MM.1S (cell line): ENCODE data around the gene ANKMY1.

Source experiments
- DNase-seq: peaks from one replicate; pipeline ENCODE4 v3.0.0-alpha.2; 2015
- H2AFZ ChIP-seq: fragments of 300-600 bp; sonication (generic); 2 replicates; pipeline ENCODE4 v1.6.0; 2016; ENCODE audit warnings: antibody characterized with exemption, low read length
- H3F3A ChIP-seq: fragments of 300-600 bp; sonication (generic); 2 replicates; pipeline ENCODE4 v1.6.1; 2016; ENCODE audit warnings: mild to moderate bottlenecking, antibody characterized with exemption, low read length, moderate library complexity, mixed read lengths; ENCODE audit not compliant: insufficient read depth
- H3K27ac ChIP-seq: fragments of 300-600 bp; sonication (generic); 2 replicates; pipeline ENCODE4 v1.5.1; 2016; ENCODE audit warnings: mild to moderate bottlenecking, low read length
- H3K27me3 ChIP-seq: fragments of 300-600 bp; sonication (generic); replicated peaks from 2 replicates; pipeline ENCODE4 v1.6.0; 2016; ENCODE audit warnings: low read length; ENCODE audit not compliant: insufficient read depth
- H3K36me3 ChIP-seq: fragments of 300-600 bp; sonication (generic); replicated peaks from 2 replicates; pipeline ENCODE4 v1.6.1; 2016; ENCODE audit warnings: mild to moderate bottlenecking, low read length, mixed read lengths; ENCODE audit not compliant: insufficient read depth
- H3K4me1 ChIP-seq: fragments of 300-600 bp; sonication (generic); 2 replicates; pipeline ENCODE4 v1.6.1; 2016; ENCODE audit warnings: low read length, mixed read lengths
- H3K4me2 ChIP-seq: fragments of 300-600 bp; sonication (generic); 2 replicates; pipeline ENCODE4 v1.6.0; 2016; ENCODE audit warnings: low read depth, low read length
- H3K4me3 ChIP-seq: fragments of 300-600 bp; sonication (generic); 2 replicates; pipeline ENCODE4 v1.5.1; 2016; ENCODE audit warnings: low read length, mixed read lengths
- H3K79me2 ChIP-seq: fragments of 300-600 bp; sonication (generic); 2 replicates; pipeline ENCODE4 v1.6.1; 2016; ENCODE audit warnings: mixed run types, low read length, mixed read lengths
- H3K9ac ChIP-seq: fragments of 300-600 bp; sonication (generic); 2 replicates; pipeline ENCODE4 v1.6.1; 2016; ENCODE audit warnings: low read length, mixed read lengths
- H3K9me2 ChIP-seq: fragments of 300-600 bp; sonication (generic); replicated peaks from 2 replicates; pipeline ENCODE4 v1.6.1; 2016; ENCODE audit warnings: mild to moderate bottlenecking, low read length, mixed read lengths; ENCODE audit not compliant: insufficient read depth
- H3K9me3 ChIP-seq: fragments of 300-600 bp; sonication (generic); replicated peaks from 2 replicates; pipeline ENCODE4 v1.6.1; 2016; ENCODE audit warnings: mild to moderate bottlenecking, low read length, mixed read lengths; ENCODE audit not compliant: insufficient read depth
- H4K20me1 ChIP-seq: fragments of 300-600 bp; sonication (generic); 2 replicates; pipeline ENCODE4 v1.6.1; 2016; ENCODE audit warnings: mild to moderate bottlenecking, low read length, moderate library complexity, mixed read lengths; ENCODE audit not compliant: insufficient read depth
- CTCF ChIP-seq: fragments of 300-600 bp; sonication (generic); IDR thresholded peaks from 2 replicates; pipeline ENCODE4 v1.5.1; 2016; ENCODE audit warnings: antibody characterized with exemption, low read length, mixed read lengths
- EZH2 ChIP-seq: fragments of 300-600 bp; sonication (generic); optimal IDR thresholded peaks from 2 replicates; pipeline ENCODE3; 2017; ENCODE audit warnings: low read depth, mild to moderate bottlenecking, antibody characterized with exemption, low read length, mixed read lengths
- EZH2phosphoT487 ChIP-seq: fragments of 300-600 bp; sonication (generic); IDR thresholded peaks from 2 replicates; pipeline ENCODE4 v1.6.1; 2018; ENCODE audit warnings: antibody characterized with exemption, low read length

The ANKMY1 gene

GRCh38 chr2:240566203-240567136 is 8.7 kb upstream of the ANKMY1 start:
- H3K36me3 ChIP-seq, result no peaks in the 10 kb centered on the region
- H3K79me2 ChIP-seq, result peaks cover 76% of the 10 kb centered on the region
- no peaks in the 10 kb centered on the region for H3K27me3 ChIP-seq
- TF ChIP-seq EZH2phosphoT487 (no peak), CTCF (peak; percentile 50), EZH2 (no peak)
- peak; percentile 94 for DNase-seq
- H2AFZ ChIP-seq, result peak overlapping the region; percentile 36; the same call in 1 of the 2 replicates
- peaks cover 33% of the 10 kb centered on the region for H3F3A ChIP-seq
- no peaks in the 10 kb centered on the region for H4K20me1 ChIP-seq
- H3K4me2 ChIP-seq, result peak overlapping the region; percentile 95
- H3K4me1 ChIP-seq, result peaks cover 54% of the 10 kb centered on the region
- no peaks in the 10 kb centered on the region for H3K9me3 ChIP-seq
- no peaks in the 10 kb centered on the region for H3K9me2 ChIP-seq
- H3K27ac ChIP-seq, result peak overlapping the region; percentile 99
- peak overlapping the region; percentile 83 for H3K9ac ChIP-seq
- H3K4me3 ChIP-seq, result peak overlapping the region; percentile 70

DNA sequence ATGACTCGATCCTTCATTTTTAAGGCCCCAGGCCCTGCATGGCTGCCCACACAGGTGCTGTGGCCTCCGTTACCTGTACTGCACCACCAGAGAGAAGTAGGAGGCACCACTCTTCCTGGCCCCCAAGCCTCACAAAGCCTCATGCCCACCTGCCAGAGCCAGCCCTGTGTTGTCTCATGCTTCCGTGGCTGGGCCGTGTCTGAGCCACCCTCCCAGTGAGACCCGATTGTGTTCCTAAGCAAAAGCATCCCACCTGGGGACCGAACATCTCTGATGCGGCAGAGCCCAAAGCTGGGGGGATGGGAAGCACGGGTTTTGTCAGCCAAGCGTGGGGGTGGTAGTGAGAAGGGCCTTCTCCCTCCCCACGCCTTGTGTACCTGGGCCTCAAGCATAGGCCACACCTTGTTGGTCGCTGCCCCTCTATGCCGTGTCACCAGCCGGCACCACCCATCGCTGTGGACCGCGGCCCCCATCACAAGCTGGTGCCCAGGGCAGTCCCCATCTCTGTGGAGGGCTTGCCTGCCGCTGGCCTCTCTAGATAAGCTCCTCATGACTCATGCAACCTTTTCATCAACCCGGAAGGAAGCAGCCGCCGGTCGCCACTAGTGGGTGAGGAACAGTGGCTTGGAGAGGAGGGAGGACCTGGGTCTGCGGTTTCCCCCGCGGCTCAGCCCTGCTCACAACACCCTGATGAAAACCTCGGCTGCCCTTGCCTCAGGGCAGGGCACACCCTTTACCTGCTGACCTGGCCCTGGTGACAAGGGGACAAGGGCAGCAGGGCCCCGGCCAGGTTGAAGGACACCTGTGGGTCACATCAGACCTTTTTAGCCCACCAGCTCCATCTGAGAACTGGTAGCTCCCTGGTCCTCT is 7.8 kb upstream of the ANKMY1 start:
- H3K36me3 ChIP-seq, result no peaks in the 10 kb centered on the region
- no peak for TF ChIP-seq CTCF
- no peak for TF ChIP-seq EZH2phosphoT487
- TF ChIP-seq EZH2, result no peak
- no peaks in the 10 kb centered on the region for H3K9me2 ChIP-seq
- no peaks in the 10 kb centered on the region for H3K9me3 ChIP-seq
- H3K79me2 ChIP-seq, result peaks cover 70% of the 10 kb centered on the region
- H3K4me2 ChIP-seq, result peak overlapping the region; percentile 90
- H4K20me1 ChIP-seq, result no peaks in the 10 kb centered on the region
- peak; percentile 89 for DNase-seq
- H3K27ac ChIP-seq, result peak overlapping the region; percentile 99
- H3K9ac ChIP-seq, result peak overlapping the region; percentile 83
- H2AFZ ChIP-seq, result peak overlapping the region; percentile 36; the same call in 1 of the 2 replicates
- H3K27me3 ChIP-seq, result no peaks in the 10 kb centered on the region
- H3K4me1 ChIP-seq, result peaks cover 54% of the 10 kb centered on the region
- H3F3A ChIP-seq, result peaks cover 37% of the 10 kb centered on the region
- H3K4me3 ChIP-seq, result peak overlapping the region; percentile 65

DNA sequence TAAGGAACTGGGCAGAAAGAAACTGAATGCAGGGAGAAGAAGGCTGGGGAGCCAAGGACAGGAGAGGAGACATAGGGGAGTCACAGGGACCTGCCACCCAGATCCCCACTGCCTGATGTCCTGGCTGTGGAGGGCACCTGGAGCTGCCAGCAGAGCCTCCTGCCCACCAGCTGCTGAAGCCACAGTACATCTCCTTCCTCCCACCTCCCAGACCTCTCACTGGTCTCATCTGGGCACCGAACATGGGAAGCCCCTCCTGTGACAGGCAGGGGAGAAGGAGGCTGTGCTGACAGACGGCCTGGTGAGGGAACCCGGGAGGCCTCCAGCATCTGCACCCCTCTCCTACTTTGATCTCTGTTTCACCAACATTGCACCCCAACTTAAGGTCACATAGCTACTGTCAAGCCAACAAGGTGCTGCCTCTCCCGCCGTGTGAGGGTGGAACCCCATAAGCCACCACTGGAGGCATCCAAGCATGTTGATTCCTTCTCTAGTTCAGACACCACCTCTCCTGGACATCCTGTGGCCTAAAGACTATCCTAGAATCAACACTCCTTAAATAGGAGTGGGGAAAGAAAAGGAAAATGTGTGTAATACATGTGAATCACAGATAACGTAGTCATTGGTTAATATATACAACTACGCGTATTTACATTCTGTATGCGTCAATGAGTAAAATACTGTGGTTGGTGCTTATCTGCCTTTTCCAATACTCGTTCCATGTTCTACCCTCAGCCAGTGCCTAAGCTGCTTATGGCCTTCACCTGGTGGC is 7.0 kb upstream of the ANKMY1 start:
- peak overlapping the region; percentile 99 for H3K27ac ChIP-seq
- peak overlapping the region; percentile 90 for H3K4me2 ChIP-seq
- peak; percentile 29 for DNase-seq
- H3F3A ChIP-seq, result peaks cover 37% of the 10 kb centered on the region
- H3K27me3 ChIP-seq, result no peaks in the 10 kb centered on the region
- peaks cover 66% of the 10 kb centered on the region for H3K79me2 ChIP-seq
- TF ChIP-seq EZH2phosphoT487, result no peak
- no peak for TF ChIP-seq EZH2
- TF ChIP-seq CTCF, result no peak; the same call in 1 of the 2 replicates
- no peak overlapping the region for H2AFZ ChIP-seq
- no peaks in the 10 kb centered on the region for H3K9me2 ChIP-seq
- H3K9ac ChIP-seq, result peak overlapping the region; percentile 83
- no peaks in the 10 kb centered on the region for H4K20me1 ChIP-seq
- no peaks in the 10 kb centered on the region for H3K9me3 ChIP-seq
- H3K4me3 ChIP-seq, result peak overlapping the region; percentile 65
- H3K4me1 ChIP-seq, result peaks cover 49% of the 10 kb centered on the region
- no peaks in the 10 kb centered on the region for H3K36me3 ChIP-seq
